AG09309 (cell line): ENCODE measurements around the gene RB1.

Experiments
- DNase-seq: peaks from one replicate; pipeline ENCODE4 v3.0.0-alpha.2; 2010; ENCODE audit warnings: low read depth
- H3K4me3 ChIP-seq: 2 replicates; pipeline ENCODE4 v1.5.1; 2011; ENCODE audit warnings: mild to moderate bottlenecking, low read depth, low read length, moderate library complexity; ENCODE audit not compliant: control insufficient read depth
- TF ChIP-seq, protein P1 (sequence below): IDR thresholded peaks from 2 replicates; pipeline ENCODE4 v1.5.1; 2011; ENCODE audit warnings: mild to moderate bottlenecking, low read depth, low read length, inconsistent platforms; ENCODE audit not compliant: insufficient read depth, control insufficient read depth; ENCODE audit errors: missing control alignments

Gene RB1

GRCh38 chr13:48518083-48518482 lies 214.5 kb downstream of the RB1 start:
- DNase-seq: no peak
- no peak overlapping the region for H3K4me3 ChIP-seq
- TF ChIP-seq, protein P1, sequence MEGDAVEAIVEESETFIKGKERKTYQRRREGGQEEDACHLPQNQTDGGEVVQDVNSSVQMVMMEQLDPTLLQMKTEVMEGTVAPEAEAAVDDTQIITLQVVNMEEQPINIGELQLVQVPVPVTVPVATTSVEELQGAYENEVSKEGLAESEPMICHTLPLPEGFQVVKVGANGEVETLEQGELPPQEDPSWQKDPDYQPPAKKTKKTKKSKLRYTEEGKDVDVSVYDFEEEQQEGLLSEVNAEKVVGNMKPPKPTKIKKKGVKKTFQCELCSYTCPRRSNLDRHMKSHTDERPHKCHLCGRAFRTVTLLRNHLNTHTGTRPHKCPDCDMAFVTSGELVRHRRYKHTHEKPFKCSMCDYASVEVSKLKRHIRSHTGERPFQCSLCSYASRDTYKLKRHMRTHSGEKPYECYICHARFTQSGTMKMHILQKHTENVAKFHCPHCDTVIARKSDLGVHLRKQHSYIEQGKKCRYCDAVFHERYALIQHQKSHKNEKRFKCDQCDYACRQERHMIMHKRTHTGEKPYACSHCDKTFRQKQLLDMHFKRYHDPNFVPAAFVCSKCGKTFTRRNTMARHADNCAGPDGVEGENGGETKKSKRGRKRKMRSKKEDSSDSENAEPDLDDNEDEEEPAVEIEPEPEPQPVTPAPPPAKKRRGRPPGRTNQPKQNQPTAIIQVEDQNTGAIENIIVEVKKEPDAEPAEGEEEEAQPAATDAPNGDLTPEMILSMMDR: no peak

GRCh38 chr13:48526286-48526685 lies 222.7 kb downstream of the RB1 start:
- TF ChIP-seq, protein P1: no peak

DNA sequence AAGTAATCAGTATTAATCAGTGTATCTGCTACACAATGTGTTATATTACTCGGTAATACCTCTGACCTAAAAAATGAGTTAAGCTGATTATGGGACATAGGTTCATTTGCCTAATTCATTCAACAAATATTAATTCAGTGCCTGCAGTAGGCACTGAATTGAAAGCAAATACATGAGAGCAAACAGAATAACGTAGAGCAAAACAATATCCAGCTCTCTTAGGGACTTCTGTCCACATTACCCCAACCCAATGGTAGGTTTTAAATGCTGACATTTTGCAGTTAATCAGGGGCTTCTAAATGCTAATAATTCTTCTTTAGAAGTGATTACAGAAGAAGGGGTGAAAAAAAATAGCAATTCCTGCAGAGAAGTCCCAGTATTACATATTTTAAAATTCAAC lies 224.4 kb downstream of the RB1 start:
- no peak overlapping the region for H3K4me3 ChIP-seq
- no peak for DNase-seq
- TF ChIP-seq, protein P1: no peak

More at GRCh38 chr13:48526286-48526685, 222.7 kb downstream of the RB1 start:
- H3K4me3 ChIP-seq: no peak overlapping the region
- no peak for DNase-seq

GRCh38 chr13:48528720-48529119 lies 225.2 kb downstream of the RB1 start:
- TF ChIP-seq, protein P1: no peak
- H3K4me3 ChIP-seq: no peak overlapping the region
- DNase-seq: no peak

DNA sequence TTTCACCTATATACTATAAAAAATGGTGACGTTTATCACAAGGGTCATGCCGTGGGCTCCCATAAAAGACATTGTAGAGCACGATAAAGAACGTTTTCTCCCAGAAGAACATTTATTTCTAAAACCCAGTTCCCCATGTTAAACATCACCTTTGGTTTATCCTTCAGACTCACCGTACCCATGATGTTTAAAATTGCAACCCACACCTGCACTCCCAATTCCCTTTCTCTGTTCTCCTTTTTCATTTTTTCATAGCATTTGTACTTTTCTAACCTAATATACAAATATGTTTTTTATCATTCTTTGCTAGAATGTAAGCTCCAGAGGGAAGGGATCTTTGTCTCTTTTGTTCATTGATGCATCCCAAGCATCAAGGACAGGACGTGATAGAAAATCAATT lies 227.3 kb downstream of the RB1 start:
- DNase-seq: no peak
- no peak overlapping the region for H3K4me3 ChIP-seq
- TF ChIP-seq, protein P1: no peak
